Uterus (tissue), 2 donors: ENCODE results near the gene SMIM1.

Experiments
- POLR2A ChIP-seq, 2 donors: fragments of 450-650 bp; IDR thresholded peaks; one replicate each; pipeline ENCODE4 v1.6.1; 2016; ENCODE audit warnings: antibody characterized with exemption in 2 of 2, mild to moderate bottlenecking in 1 of 2, moderate library complexity in 1 of 2
- TF ChIP-seq, protein P1 (sequence below), 4 experiments: fragments of 200-600 bp in 2 of 4; fragments of 450-650 bp in 2 of 4; sonication (generic) in 2 of 4; IDR thresholded peaks; one replicate each; pipeline ENCODE4 v1.5.1; 2016 to 2019; ENCODE audit warnings: antibody characterized with exemption in 4 of 4, mild to moderate bottlenecking in 2 of 4, moderate library complexity in 1 of 4

- TF ChIP-seq, protein P1, sequence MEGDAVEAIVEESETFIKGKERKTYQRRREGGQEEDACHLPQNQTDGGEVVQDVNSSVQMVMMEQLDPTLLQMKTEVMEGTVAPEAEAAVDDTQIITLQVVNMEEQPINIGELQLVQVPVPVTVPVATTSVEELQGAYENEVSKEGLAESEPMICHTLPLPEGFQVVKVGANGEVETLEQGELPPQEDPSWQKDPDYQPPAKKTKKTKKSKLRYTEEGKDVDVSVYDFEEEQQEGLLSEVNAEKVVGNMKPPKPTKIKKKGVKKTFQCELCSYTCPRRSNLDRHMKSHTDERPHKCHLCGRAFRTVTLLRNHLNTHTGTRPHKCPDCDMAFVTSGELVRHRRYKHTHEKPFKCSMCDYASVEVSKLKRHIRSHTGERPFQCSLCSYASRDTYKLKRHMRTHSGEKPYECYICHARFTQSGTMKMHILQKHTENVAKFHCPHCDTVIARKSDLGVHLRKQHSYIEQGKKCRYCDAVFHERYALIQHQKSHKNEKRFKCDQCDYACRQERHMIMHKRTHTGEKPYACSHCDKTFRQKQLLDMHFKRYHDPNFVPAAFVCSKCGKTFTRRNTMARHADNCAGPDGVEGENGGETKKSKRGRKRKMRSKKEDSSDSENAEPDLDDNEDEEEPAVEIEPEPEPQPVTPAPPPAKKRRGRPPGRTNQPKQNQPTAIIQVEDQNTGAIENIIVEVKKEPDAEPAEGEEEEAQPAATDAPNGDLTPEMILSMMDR (IDR thresholded peaks at IDR 0.05): no peak
- TF ChIP-seq POLR2A (IDR thresholded peaks at IDR 0.05): no peak
Observed at GRCh38 chr1:3743421-3743820, 29.1 kb upstream of the SMIM1 start.
